Muscle layer of duodenum (tissue), 2 donors: ENCODE results near the gene ZNF787.
"Not testable (repeated sequence)": the region's sequence is repeated elsewhere in the genome, so short reads cannot be mapped to it uniquely, and the experiment has no call there.

Source experiments
- H3K27ac ChIP-seq: one replicate; pipeline ENCODE4 v1.7.0; 2013; ENCODE audit warnings: mild to moderate bottlenecking, low read length
- H3K27me3 ChIP-seq: one replicate; pipeline ENCODE4 v1.7.0; 2013; ENCODE audit warnings: low read depth, mild to moderate bottlenecking, control low read depth, low read length
- H3K36me3 ChIP-seq, 2 donors: one replicate each; pipeline ENCODE4 v1.7.0; 2013; ENCODE audit warnings: low read length in 2 of 2, control low read depth in 1 of 2, mild to moderate bottlenecking in 1 of 2; ENCODE audit not compliant: insufficient read depth in 2 of 2, control insufficient read depth in 1 of 2
- H3K4me1 ChIP-seq, 2 donors: one replicate each; pipeline ENCODE4 v1.7.0; 2013; ENCODE audit warnings: low read length in 2 of 2, mild to moderate bottlenecking in 2 of 2, control low read depth in 1 of 2, moderate library complexity in 1 of 2; ENCODE audit not compliant: insufficient read depth in 2 of 2, control insufficient read depth in 1 of 2
- H3K4me3 ChIP-seq, 2 donors: one replicate each; pipeline ENCODE4 v1.7.0; 2013; ENCODE audit warnings: low read length in 2 of 2, low read depth in 1 of 2, mild to moderate bottlenecking in 1 of 2
- H3K9me3 ChIP-seq, 2 donors: one replicate each; pipeline ENCODE4 v1.7.0; 2013; ENCODE audit warnings: low read length in 2 of 2, control low read depth in 1 of 2, mild to moderate bottlenecking in 1 of 2; ENCODE audit not compliant: control insufficient read depth in 1 of 2
- donor health status: healthy.

ZNF787 gene

GRCh38 chr19:56155124-56155687, 34.1 kb upstream of the ZNF787 start:
- Histone ChIP-seq H3K27me3 (no peaks in the 10 kb centered on the region), H3K9me3 (no peaks in the 10 kb centered on the region), H3K4me3 (no peak overlapping the region), H3K4me1 (peaks cover 0 to 2% of the 10 kb centered on the region in 2 donors), H3K36me3 (peaks cover 14 to 34% of the 10 kb centered on the region in 2 donors), H3K27ac (no peak overlapping the region)

- Histone ChIP-seq H3K9me3 (no peaks in the 10 kb centered on the region), H3K27me3 (no peaks in the 10 kb centered on the region), H3K4me1 (peaks cover 0 to 4% of the 10 kb centered on the region in 2 donors), H3K27ac (no peak overlapping the region), H3K4me3 (no peak overlapping the region), H3K36me3 (peaks cover 10 to 31% of the 10 kb centered on the region in 2 donors)
These were observed 32.4 kb upstream of the ZNF787 start for GRCh38 chr19:56153507-56153906.

DNA sequence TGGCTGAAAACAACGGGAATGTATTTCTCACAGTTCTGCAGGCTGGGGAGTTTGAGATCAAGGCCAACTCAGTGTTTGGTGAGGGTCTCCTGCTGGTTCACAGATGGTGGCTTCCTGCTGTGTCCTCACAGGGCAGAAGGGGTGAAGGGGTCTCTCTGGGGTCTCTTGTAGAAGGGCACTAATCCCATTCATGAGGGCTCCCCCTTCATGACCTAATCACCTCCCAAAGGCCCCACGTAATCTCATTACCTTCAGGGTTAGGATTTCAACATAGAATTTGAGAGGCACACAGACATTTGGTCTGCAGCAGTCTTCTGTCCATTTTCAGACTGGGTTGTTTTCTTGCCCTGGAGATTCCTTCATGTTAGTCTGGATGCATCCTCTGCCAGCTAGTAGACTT, 31.5 kb upstream of the ZNF787 start:
- H3K36me3 ChIP-seq, result peaks cover 16 to 32% of the 10 kb centered on the region in 2 donors
- H3K9me3 ChIP-seq, result no peaks in the 10 kb centered on the region
- H3K4me1 ChIP-seq, result peaks cover 0 to 4% of the 10 kb centered on the region in 2 donors
- no peak overlapping the region for H3K27ac ChIP-seq
- H3K27me3 ChIP-seq, result no peaks in the 10 kb centered on the region
- H3K4me3 ChIP-seq, result no peak overlapping the region

DNA sequence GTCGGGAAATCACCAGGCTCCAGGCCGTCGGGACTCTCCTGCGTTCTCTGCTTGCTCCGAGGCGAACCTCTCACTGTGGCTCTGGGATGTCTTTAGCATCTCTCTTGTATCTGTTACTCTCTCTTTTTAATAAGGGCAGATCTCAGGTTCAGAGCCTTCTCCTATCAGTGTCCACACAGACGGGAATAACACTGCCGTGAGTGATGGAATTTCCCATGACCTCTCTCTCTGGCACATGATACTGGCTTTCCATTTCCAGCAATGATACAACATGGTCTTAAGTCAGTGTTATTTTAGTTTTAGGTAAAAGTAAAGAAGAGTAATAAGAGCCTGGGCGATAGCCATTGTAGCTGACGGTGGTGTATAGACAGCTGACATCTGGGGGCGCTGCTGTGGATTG, 29.3 kb upstream of the ZNF787 start:
- H3K27me3 ChIP-seq, result no peaks in the 10 kb centered on the region
- H3K4me3 ChIP-seq, result no peak overlapping the region
- peaks cover 10 to 44% of the 10 kb centered on the region in 2 donors for H3K36me3 ChIP-seq
- peaks cover 0 to 4% of the 10 kb centered on the region in 2 donors for H3K4me1 ChIP-seq
- H3K27ac ChIP-seq, result no peak overlapping the region
- H3K9me3 ChIP-seq, result no peaks in the 10 kb centered on the region

GRCh38 chr19:56149656-56150038, 28.6 kb upstream of the ZNF787 start:
- H3K4me3 ChIP-seq, result no peak overlapping the region
- H3K27me3 ChIP-seq, result no peaks in the 10 kb centered on the region
- no peaks in the 10 kb centered on the region for H3K9me3 ChIP-seq
- H3K4me1 ChIP-seq, result peaks cover 0 to 4% of the 10 kb centered on the region in 2 donors
- H3K27ac ChIP-seq, result no peak overlapping the region
- peaks cover 8 to 42% of the 10 kb centered on the region in 2 donors for H3K36me3 ChIP-seq

DNA sequence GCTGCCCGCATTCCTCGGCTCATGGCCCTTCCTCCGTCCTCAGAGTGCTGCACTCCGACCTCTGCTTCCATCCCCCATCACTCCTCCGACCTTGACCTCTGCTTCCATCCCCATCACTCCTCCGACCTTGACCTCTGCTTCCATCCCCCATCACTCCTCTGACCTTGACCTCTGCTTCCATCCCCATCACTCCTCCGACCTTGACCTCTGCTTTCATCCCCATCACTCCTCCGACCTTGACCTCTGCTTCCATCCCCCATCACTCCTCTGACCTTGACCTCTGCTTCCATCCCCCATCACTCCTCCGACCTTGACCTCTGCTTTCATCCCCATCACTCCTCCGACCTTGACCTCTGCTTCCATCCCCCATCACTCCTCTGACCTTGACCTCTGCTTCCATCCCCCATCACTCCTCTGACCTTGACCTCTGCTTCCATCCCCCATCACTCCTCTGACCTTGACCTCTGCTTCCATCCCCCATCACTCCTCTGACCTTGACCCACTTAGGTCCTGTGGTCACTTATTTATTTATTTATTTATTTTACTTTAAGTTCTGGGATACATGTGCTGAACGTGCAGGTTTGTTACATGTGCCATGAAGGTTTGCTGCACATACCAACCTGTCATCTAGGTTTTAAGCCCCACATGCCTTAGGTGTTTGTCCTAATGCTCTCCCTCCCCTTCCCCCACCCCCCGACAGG, 28.0 kb upstream of the ZNF787 start:
- H3K27ac ChIP-seq, H3K27me3 ChIP-seq, H3K4me3 ChIP-seq, H3K9me3 ChIP-seq, H3K4me1 ChIP-seq: not testable (repeated sequence)
- H3K36me3 ChIP-seq, result peaks cover 8 to 42% of the 10 kb centered on the region in 2 donors

DNA sequence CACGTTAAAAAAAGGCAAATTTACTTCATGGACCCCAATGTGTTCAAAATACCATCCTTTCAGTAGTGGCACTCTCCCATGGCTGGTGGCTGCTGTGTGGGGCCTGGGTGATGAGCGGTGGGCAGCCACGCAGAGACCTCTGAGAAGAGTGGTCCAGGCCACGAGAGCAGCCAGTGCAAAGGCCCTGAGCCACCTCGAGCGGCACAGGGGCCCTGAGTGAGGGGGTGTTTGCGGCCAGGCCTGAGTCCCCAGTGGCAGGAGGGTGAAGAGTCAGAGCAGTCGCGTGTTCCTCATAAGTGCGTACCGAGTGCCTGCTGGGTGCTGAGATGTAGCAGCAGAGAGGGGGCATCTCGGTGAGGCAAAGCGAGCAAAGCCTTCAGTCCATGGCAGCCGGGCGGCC, 27.0 kb upstream of the ZNF787 start:
- no peaks in the 10 kb centered on the region for H3K27me3 ChIP-seq
- peaks cover 8 to 42% of the 10 kb centered on the region in 2 donors for H3K36me3 ChIP-seq
- no peak overlapping the region for H3K27ac ChIP-seq
- H3K9me3 ChIP-seq, result no peaks in the 10 kb centered on the region
- H3K4me3 ChIP-seq, result no peak overlapping the region
- peaks cover 0 to 4% of the 10 kb centered on the region in 2 donors for H3K4me1 ChIP-seq

- no peak overlapping the region for H3K27ac ChIP-seq
- peaks cover 4% of the 10 kb centered on the region in 2 donors for H3K4me1 ChIP-seq
- H3K27me3 ChIP-seq, result no peaks in the 10 kb centered on the region
These were observed 26.2 kb upstream of the ZNF787 start for GRCh38 chr19:56147307-56147706.

GRCh38 chr19:56146904-56147303, 25.8 kb upstream of the ZNF787 start:
- Histone ChIP-seq H3K4me1 (peaks cover 8% of the 10 kb centered on the region in 2 donors), H3K9me3 (no peaks in the 10 kb centered on the region), H3K27ac (no peak overlapping the region), H3K27me3 (no peaks in the 10 kb centered on the region), H3K4me3 (no peak overlapping the region), H3K36me3 (peaks cover 8 to 42% of the 10 kb centered on the region in 2 donors)

More at GRCh38 chr19:56147307-56147706, 26.2 kb upstream of the ZNF787 start:
- no peak overlapping the region for H3K4me3 ChIP-seq
- peaks cover 8 to 42% of the 10 kb centered on the region in 2 donors for H3K36me3 ChIP-seq
- H3K9me3 ChIP-seq, result no peaks in the 10 kb centered on the region

- Histone ChIP-seq H3K27me3 (no peaks in the 10 kb centered on the region), H3K4me3 (no peak overlapping the region), H3K4me1 (peaks cover 10% of the 10 kb centered on the region in 2 donors), H3K36me3 (peaks cover 8 to 42% of the 10 kb centered on the region in 2 donors), H3K27ac (no peak overlapping the region), H3K9me3 (no peaks in the 10 kb centered on the region)
These were observed 24.6 kb upstream of the ZNF787 start for GRCh38 chr19:56145698-56146097.

- H3K4me1 ChIP-seq, result peaks cover 9 to 14% of the 10 kb centered on the region in 2 donors
- no peak overlapping the region for H3K4me3 ChIP-seq
- H3K27ac ChIP-seq, result no peak overlapping the region
- no peaks in the 10 kb centered on the region for H3K27me3 ChIP-seq
- H3K36me3 ChIP-seq, result peaks cover 8 to 35% of the 10 kb centered on the region in 2 donors
- H3K9me3 ChIP-seq, result no peaks in the 10 kb centered on the region
These were observed 23.7 kb upstream of the ZNF787 start for GRCh38 chr19:56144831-56145230.
